HG03575 (cell line): Measurements from ENCODE around the gene SPIRE1.

Experiments
- ATAC-seq: cut with Tn5 transposase; IDR thresholded peaks from one replicate; pipeline ENCODE4 v1.9.1; 2021; ENCODE audit not compliant: unreplicated experiment, insufficient number of reproducible peaks, low FRiP score; ENCODE audit errors: extremely low read depth

Gene SPIRE1

DNA sequence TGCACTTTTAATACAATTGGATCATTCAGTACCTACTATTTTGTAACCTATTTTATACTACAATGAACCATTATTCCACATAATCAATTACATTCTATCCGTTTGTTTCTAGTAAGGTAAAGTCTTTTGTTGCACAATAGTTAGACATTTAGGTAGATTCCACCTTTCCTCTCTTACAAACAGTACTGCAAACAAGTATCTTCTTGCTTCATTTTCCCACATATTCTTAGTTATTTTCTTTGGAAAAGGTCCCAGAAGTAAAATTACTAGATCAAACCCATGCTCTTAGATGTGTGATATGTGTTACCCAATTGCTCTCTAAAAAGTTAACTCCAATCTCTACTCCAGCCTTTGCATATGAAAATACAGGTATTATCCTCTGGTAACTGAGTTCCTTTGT is 49.6 kb downstream of the SPIRE1 start:
- ATAC-seq: no peak

DNA sequence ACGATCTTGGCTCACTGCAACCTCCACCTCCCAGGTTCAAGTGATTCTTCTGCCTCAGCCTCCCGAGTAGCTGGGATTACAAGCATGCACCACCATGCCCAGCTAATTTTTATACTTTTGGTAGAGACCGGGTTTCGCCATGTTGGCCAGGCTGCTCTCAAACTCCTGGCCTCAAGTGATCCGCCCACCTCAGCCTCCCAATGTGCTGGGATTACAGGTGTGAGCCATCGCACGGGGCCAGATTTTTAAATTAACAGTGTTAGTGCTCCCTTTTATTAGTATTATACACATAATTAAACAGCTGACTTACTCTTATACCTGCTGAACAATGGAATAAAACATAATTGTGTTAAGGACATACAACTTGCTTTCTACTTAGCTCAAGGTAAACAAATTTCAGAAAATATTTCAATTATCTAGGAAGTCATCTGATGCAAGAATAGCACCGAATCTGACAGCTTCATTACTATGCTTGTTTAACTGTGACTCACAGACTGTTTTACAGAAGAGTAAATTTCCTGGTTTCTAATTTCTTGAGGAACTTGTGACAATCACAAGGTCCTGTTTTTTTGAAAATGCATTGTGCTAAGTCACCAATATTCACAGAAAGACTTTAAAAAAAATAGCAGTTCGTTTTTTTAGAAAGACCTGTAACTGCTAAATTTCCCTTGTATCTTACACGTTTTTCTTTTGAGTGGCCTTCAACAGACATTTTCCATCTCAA is 51.2 kb downstream of the SPIRE1 start:
- ATAC-seq: no peak

DNA sequence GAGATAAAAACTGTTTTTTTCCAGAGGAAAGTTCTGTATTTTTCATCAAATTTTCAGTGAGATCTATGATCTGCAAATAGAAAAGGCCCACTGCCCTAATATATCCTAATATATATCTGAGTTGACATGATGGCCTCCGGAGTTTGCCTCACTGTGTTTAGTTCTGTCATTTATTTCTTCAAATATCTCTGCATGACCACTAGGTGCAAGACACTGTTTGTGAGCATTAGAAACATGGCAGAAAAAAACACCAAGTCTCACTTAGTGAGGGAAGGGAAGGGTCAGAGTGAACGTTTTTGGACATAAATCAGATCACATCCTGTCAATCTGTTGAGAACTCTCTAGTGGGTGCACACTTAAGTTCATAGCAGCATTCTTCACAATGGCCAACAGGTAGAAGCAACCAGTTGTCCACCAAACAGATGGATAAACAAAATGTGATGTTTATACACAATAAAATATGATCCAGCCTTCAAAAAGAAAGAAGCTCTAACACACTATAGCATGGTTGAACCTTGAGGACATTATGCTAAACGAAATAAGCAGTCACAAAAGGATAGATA is 53.4 kb downstream of the SPIRE1 start:
- ATAC-seq: no peak

DNA sequence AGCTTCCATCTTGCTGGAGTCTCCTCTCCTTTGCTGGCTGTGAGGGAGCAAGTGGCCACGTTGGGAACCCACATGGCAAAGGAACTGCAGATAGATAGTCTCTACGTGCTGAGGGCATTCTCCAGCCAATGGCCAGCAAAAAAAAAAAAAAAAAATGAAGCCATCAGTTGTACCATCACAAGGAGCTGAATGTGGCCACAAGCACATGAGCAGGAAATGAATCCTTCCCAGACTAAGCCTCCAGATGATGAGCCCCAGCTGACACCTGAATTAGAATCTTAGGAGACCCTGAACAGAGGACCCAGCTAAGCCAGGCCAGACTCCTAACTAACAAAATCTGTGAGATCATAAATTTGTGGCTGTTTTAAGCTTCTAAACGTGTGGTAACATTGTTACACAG is 57.9 kb downstream of the SPIRE1 start:
- ATAC-seq: no peak

DNA sequence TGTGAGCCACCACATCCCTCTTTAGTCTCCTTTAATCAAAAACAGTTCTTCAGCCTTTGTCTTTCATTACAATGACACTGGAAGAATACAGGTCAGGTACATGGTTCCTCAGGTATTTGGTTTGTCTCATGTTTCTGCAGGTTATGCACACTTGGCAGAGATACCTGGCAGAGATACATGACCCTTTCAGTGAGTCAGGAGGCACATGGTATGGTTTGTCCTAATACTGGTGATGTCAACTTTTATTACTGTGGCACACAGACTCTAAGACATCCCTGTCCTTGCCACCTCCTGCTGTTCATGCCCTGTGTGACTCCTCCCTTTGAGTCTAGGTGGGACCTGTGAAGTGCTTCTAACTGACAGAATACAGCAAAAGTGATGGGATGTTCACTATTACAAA is 58.4 kb downstream of the SPIRE1 start:
- ATAC-seq: no peak

DNA sequence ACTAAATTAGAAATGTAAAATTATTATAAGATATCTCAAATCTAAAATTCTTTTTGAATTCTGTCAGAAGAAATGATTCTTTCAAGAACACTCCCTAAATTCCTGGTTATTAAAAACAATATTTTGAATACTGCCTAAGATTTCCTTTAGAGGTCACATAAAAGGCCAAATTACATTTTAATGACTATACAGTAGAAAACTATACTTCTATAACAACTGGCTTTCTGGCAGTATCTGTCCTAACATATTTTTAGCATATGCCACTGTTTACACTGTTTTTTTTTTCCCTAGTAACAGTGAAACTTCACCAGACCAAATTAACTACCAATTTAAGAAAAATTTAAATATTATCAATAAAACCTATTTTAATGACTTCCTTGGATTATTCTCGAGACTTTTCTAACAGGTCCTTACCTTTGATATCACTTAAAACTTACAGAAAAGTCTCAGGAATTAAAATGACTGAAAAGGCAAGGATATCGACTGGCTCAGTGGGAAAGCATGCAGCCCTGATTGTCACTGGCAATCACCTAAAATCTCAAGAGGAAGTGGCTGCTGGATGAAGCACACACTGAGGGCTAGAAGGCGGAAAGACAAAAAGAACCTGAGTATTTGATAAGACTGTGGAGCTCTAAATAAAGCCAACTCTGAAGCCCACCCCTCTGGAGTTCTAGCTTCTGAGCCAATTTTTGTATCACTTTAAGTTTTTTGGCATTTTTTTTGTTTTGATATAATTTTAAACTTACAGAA is 59.6 kb downstream of the SPIRE1 start:
- no peak for ATAC-seq

DNA sequence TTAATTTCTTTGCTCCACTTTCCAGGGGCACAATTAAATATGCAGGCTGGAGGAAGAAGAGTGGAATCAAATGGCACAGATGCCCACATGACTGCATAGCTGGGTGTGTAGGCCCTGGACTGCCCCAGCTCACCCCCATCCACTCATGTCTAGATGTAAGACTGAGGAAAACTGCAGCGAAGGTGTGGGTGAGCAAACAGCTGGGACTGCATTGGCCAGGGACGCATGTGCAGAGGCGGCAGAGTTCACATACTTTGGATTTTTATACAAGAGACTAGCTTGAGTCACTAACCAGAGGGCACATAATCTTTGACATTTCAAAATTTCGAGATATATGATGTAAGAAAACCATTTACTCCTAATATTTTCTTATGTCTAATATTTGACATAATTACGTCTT is 60.1 kb downstream of the SPIRE1 start:
- no peak for ATAC-seq

DNA sequence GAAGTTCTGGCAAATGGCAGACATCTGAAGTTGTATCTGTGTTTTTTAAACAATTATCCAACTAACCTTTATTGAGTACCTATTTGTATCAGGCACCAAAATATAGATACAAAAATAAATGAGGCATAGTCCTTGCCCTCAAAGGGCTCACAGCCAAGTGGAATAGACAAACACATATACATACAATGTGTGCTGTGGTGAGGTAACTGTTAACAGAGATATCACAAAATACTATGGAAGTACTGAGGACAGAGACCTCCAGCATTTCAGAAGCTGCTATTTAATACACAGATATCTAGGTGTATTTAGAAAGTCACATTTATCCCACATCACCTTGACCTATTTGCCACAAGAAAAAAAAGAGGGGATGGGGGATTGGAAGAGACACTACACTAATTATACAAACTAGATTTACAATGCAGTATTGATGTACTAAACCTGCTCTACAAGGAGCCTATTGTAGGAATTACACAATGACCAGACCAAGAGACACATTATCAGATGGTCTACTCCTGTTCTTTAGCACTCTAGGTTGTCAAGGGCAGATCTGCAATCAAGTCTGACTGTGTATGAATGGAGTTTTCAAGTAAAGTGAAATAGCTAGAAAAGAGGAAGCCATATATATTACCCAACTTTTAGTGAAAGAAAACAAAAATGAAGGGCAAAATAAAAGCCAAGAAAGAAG is 62.2 kb downstream of the SPIRE1 start:
- ATAC-seq: no peak

DNA sequence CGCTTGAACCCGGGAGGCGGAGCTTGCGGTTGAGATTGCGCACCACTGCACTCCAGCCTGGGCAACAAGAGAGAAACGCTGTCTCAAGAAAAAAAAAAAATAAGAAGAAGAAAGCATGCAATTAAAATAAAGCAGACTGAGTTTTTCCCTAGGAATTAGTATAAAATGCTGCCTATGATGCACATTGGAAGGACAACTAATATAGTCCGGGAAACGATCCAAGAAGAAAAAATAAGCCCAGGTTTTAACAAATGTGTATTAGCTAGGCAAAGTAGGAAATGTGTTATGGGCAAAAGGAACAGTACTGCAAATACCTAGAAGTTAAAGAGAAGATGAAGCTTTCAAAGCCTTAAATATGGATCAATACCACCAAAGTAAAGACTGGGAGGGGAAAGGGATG is 64.0 kb downstream of the SPIRE1 start:
- ATAC-seq: no peak

DNA sequence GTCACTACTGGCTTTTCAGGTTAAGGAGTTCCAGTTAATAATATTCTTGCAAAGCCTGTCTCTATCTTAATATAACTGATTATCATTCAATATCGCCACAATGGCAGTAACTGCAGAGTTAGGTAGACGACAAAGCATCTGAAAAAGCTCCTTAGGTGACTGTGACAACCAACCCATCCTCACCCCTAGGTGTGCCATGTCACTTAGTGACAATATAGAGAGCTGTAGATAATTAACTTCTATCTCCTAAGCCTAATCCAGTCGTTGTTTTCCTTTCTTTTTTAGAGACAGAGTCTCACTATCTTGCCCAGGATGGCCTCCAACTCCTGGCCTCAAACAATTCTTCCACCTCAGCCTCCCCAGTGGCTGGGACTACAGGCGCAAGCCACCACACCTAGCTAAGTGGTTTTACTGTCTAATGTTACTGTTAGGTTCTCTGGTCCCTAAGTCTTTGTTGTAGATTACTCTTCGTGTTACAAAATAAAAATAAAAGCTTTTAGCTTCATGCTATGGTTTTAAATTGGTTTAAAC is 65.2 kb downstream of the SPIRE1 start:
- ATAC-seq: no peak

DNA sequence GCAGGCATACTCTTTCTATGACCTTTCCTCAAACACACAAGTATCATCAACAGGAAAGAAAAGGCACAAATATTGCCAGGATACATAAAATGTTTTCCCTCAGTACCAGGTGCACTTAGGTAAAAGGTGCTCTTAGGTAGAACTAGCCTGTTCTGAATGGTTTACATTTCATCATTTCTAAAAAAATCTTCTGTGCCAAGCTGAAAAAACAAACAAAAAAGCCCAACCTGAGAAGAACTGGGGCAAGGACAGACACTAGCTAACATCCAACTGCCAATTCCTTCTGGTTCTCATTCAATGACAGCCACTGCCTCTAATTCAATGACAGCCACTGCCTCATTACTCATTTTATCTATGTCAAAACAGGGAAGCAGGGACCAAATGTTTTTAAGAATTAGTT is 68.5 kb downstream of the SPIRE1 start:
- ATAC-seq: no peak

DNA sequence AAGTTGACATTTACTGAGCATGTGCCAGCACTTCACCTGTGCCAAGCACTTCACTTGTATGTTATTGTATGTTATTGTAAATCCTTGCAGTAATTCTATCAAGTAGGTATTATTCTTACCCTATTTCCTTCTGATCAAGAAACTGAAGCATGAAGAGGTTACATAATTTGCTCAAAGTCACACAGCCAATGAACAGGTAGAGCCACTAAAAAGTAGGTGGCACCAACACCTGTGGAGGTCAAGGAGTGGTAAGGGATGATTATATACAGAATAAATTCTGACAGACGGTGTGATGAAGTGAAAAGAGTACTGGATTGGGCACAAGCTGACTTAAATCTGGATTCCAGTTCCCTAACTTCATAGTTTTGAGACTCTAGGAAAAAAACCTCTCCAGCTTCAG is 71.0 kb downstream of the SPIRE1 start:
- ATAC-seq: no peak

DNA sequence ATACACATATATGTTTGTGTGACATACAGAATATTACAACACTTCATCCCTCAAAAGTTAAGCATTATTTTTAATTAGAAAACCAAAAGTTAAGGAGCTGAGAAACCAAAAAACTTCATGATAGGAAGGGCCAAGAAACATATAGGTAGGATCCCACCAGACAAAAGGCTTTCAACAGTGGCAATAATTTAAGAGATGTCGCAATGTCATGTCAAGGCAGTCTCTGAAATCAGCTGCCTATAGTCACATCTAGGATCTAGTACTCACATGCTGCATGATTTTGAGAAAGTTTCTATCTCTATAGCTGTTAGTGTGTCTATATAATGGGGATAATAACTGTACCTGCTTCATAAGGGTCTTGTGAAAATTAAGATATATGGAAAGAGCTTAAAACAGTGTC is 72.7 kb downstream of the SPIRE1 start:
- no peak for ATAC-seq

DNA sequence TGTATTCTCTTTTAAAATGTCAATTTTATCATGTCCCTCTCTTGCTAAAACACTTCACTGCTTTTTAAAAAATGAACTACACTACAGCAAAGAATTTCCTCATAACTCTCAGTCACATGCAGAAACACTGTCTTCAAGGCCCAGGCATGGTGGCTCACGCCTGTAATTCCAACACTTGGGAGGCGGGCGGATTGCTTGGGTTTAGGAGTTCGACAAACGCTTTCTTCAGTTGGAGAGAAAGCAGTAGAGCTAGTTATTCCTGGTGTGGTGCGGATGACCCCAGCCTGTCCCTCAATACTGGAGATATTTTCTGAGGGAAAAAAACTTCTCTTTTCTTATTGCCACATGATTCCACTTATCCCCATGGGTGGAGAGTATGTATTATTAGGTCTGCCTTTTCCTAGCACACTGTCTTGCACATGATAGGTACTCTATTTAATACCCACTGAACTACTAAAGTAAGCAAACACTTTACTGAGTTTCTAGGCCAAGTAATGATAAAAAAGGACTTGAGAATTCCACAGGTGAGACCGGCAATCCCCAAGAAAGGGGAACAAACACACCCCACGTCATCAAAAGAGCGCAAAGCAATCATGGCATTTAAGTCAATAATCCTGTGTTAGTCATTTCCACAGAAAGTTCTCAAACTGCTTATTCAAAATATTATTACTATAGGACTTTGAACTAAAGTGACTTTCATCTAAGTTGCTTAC is 77.1 kb downstream of the SPIRE1 start:
- no peak for ATAC-seq

DNA sequence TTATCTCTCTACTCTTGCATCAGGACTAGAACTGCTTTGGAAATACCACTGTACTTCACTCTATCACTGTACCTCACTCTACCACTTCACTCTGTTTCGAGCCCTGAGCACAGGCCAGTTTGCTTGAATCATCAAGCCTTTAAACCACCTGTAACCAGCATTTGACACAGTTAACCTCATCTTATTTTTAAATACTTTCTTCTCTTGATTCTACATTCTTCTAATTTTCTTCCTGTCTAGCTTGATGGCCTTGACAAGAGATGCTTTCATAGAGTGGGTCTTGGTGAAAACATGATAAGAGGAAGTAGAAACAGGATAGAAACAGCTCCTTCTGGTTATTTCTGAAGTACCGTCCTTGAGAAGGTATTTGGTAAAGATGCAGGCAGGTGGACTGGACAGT is 78.1 kb downstream of the SPIRE1 start:
- no peak for ATAC-seq

DNA sequence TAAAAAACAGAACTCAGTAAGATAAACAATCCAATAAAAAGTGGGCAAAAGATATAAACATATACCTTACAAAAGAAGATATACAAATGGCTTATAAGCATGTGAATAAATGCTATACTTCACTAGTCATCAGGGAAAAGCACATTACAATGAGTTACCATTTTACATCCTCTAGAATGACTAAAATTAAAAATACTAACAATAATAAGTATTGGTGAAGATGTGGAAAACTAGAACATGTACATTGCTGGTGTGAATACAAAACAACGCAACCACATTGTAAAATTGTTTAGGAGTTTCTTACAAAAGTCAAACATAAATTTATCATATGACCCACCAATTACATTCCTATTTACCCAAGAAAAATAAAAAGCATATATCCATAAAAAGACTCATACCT is 80.1 kb downstream of the SPIRE1 start:
- no peak for ATAC-seq

DNA sequence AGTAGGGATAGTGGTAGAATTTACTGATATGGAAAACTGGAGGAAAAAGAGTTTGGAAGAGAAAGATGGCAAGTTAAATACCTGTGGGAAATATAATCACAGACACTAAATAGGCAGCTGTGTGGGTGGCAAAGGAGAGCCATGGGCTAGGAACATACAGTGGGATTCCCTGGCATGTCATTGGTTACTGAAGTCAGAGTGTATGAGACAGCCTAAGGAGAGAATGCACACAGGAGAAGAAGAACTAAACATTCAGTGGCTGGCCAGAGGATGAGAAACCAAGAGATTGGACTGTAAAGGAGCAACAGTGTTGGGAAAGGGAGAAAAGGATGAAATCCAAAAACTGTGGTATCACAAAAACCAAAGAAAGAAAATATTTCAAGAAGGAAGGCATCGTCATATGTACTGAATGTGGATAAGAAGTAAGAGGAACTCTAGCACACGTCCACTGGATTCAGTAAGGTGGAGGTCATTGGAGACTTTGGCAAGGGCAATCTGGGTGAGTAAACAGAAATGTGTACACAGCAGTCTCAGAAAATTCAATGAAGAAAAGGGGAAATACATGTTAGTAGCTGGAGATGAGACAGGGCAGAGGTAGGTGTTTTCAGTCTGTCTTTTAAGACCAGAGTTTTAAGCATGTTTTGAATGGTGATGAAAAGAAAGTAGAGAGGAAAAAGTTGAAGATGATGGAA is 83.3 kb downstream of the SPIRE1 start:
- no peak for ATAC-seq

DNA sequence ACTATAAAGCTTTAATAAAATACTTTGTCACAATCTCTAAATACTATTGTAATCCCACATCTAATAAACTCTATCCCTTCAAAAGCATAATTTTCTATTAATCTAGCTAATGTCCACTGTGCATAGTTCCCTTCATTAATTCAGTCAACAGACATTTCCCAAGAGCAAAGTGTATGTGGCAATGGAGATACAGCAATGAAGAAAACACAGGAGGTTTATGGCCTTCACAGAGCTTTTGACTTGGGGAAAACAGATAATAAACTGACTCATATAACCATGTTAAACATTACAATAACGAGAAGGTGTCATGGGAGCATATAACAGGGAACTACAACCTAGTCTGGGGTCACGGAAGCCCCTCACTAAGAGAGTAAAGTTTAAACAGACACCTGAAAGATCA is 86.3 kb downstream of the SPIRE1 start:
- no peak for ATAC-seq

DNA sequence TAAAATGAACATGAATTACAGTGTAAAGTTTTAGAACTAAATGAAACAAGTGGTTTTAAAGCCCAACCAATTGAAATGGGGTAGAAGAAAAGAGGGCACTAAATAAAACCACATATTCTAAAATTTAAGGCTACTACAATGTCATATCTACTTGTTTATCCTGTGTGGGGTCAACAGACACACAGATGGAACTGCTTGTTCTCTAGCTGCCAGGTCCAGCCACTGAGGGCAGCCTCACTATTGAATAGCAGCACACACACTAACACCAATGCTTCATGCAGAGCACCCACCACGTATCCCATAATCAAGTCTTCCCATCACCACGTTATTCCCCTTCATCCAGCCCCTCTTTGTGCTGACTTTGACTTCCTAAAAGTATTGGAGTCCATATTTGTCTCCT is 88.1 kb downstream of the SPIRE1 start:
- ATAC-seq: no peak
